Stimulated activated CD8-positive, alpha-beta memory T cell treated with anti-CD3 and anti-CD28 coated beads, Interleukin-15, amount 100 ng/mL, for 48 hours (primary cell): ENCODE data around the gene RPL41.
"Not testable (repeated sequence)": the region's sequence is repeated elsewhere in the genome, so short reads cannot be mapped to it uniquely, and the experiment has no call there.

ENCODE experiments used
- DNase-seq, 2 donors: peaks; one replicate each; pipeline ENCODE4 v3.0.0-alpha.2; 2020; ENCODE audit warnings: low read depth in 2 of 2

The RPL41 gene

GRCh38 chr12:56103066-56103711, 13.2 kb upstream of the RPL41 start:
- no peak for DNase-seq

- no peak for DNase-seq
Observed at GRCh38 chr12:56103823-56104108, 12.7 kb upstream of the RPL41 start.

- DNase-seq, result peak; percentile 98
Observed at GRCh38 chr12:56104109-56104814, 12.2 kb upstream of the RPL41 start, which contains the start of gene PA2G4. Gene PA2G4 (plus strand): TSS chr12:56104559. CDS start chr12:56104738, 179 bp downstream.

- no peak for DNase-seq
Observed at GRCh38 chr12:56104815-56105608, 11.4 kb upstream of the RPL41 start.

- DNase-seq, result no peak
Observed at GRCh38 chr12:56105609-56105902, 10.9 kb upstream of the RPL41 start.

GRCh38 chr12:56107242-56107641, 9.2 kb upstream of the RPL41 start:
- no peak for DNase-seq

GRCh38 chr12:56110571-56110970, 5.9 kb upstream of the RPL41 start:
- no peak for DNase-seq

GRCh38 chr12:56114084-56114483, 2.3 kb upstream of the RPL41 start:
- DNase-seq, result no peak

GRCh38 chr12:56115329-56115728, 1.1 kb upstream of the RPL41 start:
- DNase-seq, result no peak

GRCh38 chr12:56117082-56117706, 761 bp downstream of the RPL41 start:
- not testable (repeated sequence) for DNase-seq

GRCh38 chr12:56117778-56118687, 1.6 kb downstream of the RPL41 start, which contains the start of gene ZC3H10:
Gene ZC3H10 (plus strand): TSS chr12:56118266. CDS start chr12:56120563, 2,297 bp downstream.
- peak; percentile 98 for DNase-seq

- DNase-seq, result no peak
Observed at GRCh38 chr12:56118688-56119357, 2.4 kb downstream of the RPL41 start.

- peak in 1 of 2 donors; percentile 44 for DNase-seq
Observed at GRCh38 chr12:56119361-56119796, 2.9 kb downstream of the RPL41 start.

- DNase-seq, result no peak
Observed at GRCh38 chr12:56120158-56120846, 3.9 kb downstream of the RPL41 start.

GRCh38 chr12:56121204-56121870, 4.9 kb downstream of the RPL41 start:
- DNase-seq, result no peak

GRCh38 chr12:56122637-56123036, 6.2 kb downstream of the RPL41 start:
- DNase-seq, result no peak

GRCh38 chr12:56124133-56124532, 7.7 kb downstream of the RPL41 start:
- no peak for DNase-seq

GRCh38 chr12:56126732-56127239, 10.4 kb downstream of the RPL41 start:
- no peak for DNase-seq

GRCh38 chr12:56127485-56127887, 11.1 kb downstream of the RPL41 start:
- no peak for DNase-seq
